ENCODE results near the gene VIPR2. TPM values are rescaled to one million over a fixed set of nuclear protein-coding genes. Genes with fewer than 3 reads are reported as not detected.
A peak's percentile ranks its signal among the peaks of the same experiment; 100 is the strongest.

Gene VIPR2
- total RNA-seq, 2 experiments from 2014 or later, result 0.42 to 0.50 TPM

DNA sequence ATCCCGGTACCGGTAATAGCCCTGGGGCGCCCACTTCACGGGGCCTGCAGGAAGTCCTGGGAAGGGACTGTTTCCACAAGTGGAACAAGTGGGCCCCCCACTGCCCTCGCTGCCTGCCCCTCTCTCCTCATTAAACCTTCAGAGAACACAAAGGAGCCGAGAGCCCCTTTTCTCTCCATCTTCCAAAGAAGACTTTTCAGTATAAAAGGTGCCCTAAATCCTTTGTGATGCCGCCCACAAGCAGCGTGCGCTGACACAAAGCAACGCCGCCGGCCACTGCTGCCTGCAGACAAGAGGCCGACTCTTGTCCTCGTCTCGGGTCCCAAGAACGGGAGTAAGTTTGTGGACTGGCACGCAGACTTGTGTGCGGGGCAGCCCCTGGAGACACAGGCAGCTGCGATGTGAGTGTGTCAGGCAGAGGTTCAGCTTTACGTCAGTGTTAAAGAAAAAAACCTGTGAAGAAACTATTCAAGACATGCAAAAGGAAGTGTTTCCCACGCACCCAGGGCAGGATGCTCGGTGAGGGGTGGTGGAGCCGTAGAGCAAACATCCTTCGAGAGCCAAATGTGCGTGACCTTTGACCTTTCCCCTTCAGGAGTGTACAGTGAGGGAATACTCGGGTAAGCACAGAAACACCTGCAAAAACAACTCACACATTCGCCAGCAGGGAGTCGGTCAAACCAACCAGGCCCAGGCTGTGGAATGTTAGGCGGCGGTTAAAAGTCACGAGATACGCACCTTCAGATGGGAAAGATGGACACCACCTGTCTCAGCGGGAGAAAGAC, 118.2 kb downstream of the VIPR2 start:
- POLR2A ChIA-PET, result interaction anchor here (0.6 kb wide), 1 partner anchor 12 kb away, joined by 3 read pairs; no protein-coding TSS in a partner anchor
- peaks cover 21% of the 10 kb centered on the region for H3K27me3 Mint-ChIP-seq
- CTCF ChIA-PET, result interaction anchor here (0.7 to 0.9 kb wide), 2 partner anchors 25 to 86 kb away, joined by 3 read pairs; no protein-coding TSS in a partner anchor
- no peaks in the 10 kb centered on the region for H3K36me3 Mint-ChIP-seq (ENCODE audit: low read depth)
- H3K27ac Mint-ChIP-seq, result peak overlapping the region; percentile 6
- H3K4me1 Mint-ChIP-seq, result peaks cover 14% of the 10 kb centered on the region
- no peaks in the 10 kb centered on the region for H3K9me3 Mint-ChIP-seq (ENCODE audit: low read depth)
- ATAC-seq (peak; percentile 88), DNase-seq (peak; percentile 67)
- no peak overlapping the region for H3K4me3 Mint-ChIP-seq
- intact Hi-C loops (cut with DNase I, micrococcal nuclease), result no loop called here

DNA sequence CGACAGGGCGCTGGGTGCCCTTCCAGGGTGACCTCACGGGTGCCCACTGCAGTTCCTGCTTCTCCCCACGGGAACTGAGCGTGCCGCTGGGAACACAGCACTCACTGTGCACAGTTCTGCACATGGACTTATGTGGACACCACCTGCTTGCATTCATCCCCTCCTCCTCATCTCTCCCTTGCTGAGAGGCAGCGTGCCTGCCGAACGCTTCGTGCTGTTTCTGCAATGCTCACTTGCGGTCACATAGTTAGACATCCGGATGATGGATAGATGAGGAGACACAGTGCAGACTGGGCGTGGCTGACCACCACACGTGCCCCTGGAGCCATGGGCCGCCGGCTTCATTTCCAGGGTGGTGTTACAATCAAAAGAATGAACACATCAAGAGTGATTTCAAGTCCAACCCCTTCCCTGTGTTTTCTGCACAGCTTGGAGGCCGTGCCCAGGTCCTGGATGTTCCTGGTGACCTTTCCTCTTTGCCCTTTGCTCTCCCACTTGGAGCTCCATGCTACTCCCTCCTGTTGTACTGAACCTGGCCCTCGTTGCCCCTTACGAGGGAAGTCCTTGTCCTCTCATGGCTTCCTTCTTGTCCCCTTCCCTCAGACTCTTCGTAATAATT, 119.4 kb downstream of the VIPR2 start:
- CTCF ChIA-PET, result no interaction called here

DNA sequence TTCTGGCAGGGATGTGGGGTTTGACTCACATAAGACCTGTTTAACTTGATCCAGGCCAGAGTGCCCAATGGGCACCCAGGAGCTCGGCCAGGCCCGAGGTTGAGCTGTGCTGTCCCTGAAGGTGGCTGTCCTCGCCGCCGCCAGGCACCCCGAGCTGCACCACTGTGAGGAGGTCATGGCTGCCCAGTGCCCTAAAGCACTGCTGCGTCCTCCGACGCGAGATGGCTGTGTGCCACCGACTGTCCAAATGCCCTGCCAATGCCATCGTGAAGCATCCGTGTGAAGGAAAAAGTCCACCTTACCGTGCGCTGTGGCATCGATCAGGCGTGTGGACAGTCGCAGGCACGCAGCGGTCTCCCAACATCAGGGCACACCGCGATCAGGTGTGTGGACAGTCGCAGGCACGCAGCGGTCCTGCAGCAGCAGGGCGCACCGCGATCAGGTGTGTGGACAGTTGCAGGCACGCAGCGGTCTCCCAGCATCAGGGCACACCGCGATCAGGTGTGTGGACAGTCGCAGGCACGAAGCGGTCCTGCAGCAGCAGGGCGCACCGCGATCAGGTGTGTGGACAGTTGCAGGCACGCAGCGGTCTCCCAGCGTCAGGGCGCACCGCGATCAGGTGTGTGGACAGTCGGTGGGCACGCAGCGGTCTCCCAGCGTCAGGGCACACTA, 120.3 kb downstream of the VIPR2 start:
- no peak for ATAC-seq

More for the DNA sequence above, 119.4 kb downstream of the VIPR2 start:
- Mint-ChIP-seq H3K36me3 (ENCODE audit: low read depth) (no peaks in the 10 kb centered on the region), H3K27ac (no peak overlapping the region), H3K4me3 (no peak overlapping the region), H3K4me1 (peaks cover 14% of the 10 kb centered on the region), H3K9me3 (ENCODE audit: low read depth) (peaks cover 6% of the 10 kb centered on the region), H3K27me3 (peaks cover 19% of the 10 kb centered on the region)
- ATAC-seq (no peak), DNase-seq (no peak)
- intact Hi-C loops (cut with DNase I, micrococcal nuclease), result no loop called here
- POLR2A ChIA-PET, result no interaction called here

GRCh38 chr7:159023746-159024145, 120.9 kb downstream of the VIPR2 start:
- ATAC-seq, result no peak
- Mint-ChIP-seq H3K4me1 (peaks cover 20% of the 10 kb centered on the region), H3K27ac (no peak overlapping the region), H3K4me3 (no peak overlapping the region), H3K9me3 (ENCODE audit: low read depth) (peaks cover 8% of the 10 kb centered on the region), H3K27me3 (peaks cover 20% of the 10 kb centered on the region), H3K36me3 (ENCODE audit: low read depth) (no peaks in the 10 kb centered on the region)
- POLR2A ChIA-PET, result no interaction called here
- CTCF ChIA-PET, result no interaction called here
- intact Hi-C loops (cut with DNase I, micrococcal nuclease), result no loop called here
- DNase-seq, result no peak

More for the DNA sequence above, 120.3 kb downstream of the VIPR2 start:
- no peaks in the 10 kb centered on the region for H3K36me3 Mint-ChIP-seq (ENCODE audit: low read depth)
- no peak overlapping the region for H3K4me3 Mint-ChIP-seq
- H3K4me1 Mint-ChIP-seq, result peaks cover 14% of the 10 kb centered on the region
- ChIA-PET POLR2A (no interaction called here), CTCF (no interaction called here)
- peaks cover 8% of the 10 kb centered on the region for H3K9me3 Mint-ChIP-seq (ENCODE audit: low read depth)
- peaks cover 20% of the 10 kb centered on the region for H3K27me3 Mint-ChIP-seq
- H3K27ac Mint-ChIP-seq, result no peak overlapping the region
- DNase-seq, result no peak
- intact Hi-C loops (cut with DNase I, micrococcal nuclease), result no loop called here

DNA sequence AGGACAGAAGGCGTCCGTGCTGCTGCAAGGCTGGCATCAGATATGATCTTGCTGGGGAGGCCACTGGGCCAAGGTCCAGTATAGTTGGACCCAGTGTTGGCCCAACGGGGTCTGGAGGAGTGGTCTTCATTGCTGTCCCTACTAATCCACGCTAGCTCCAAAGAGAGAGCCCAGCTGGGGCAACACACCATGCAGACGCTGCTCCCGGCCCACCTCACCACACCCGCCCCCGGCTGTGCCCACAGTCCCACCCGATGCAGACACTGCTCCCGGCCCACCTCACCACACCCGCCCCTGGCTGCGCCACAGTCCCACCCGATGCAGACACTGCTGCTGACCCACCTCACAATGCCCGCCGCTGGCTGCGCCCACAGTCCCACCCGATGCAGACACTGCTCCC, 121.5 kb downstream of the VIPR2 start:
- ATAC-seq, result no peak
- H3K27me3 Mint-ChIP-seq, result peaks cover 18% of the 10 kb centered on the region

GRCh38 chr7:159022238-159022993, 122.3 kb downstream of the VIPR2 start:
- no peak for DNase-seq
- ChIA-PET POLR2A (no interaction called here), CTCF (no interaction called here)
- intact Hi-C loops (cut with DNase I, micrococcal nuclease), result no loop called here
- Mint-ChIP-seq H3K27ac (no peak overlapping the region), H3K9me3 (ENCODE audit: low read depth) (peaks cover 8% of the 10 kb centered on the region), H3K4me3 (no peak overlapping the region), H3K27me3 (peaks cover 14% of the 10 kb centered on the region), H3K36me3 (ENCODE audit: low read depth) (no peaks in the 10 kb centered on the region), H3K4me1 (peaks cover 28% of the 10 kb centered on the region)
- no peak for ATAC-seq

More for the DNA sequence above, 121.5 kb downstream of the VIPR2 start:
- Mint-ChIP-seq H3K9me3 (ENCODE audit: low read depth) (peaks cover 8% of the 10 kb centered on the region), H3K36me3 (ENCODE audit: low read depth) (no peaks in the 10 kb centered on the region), H3K4me3 (no peak overlapping the region), H3K4me1 (peaks cover 24% of the 10 kb centered on the region), H3K27ac (no peak overlapping the region)
- ChIA-PET POLR2A (no interaction called here), CTCF (no interaction called here)
- no peak for DNase-seq
- intact Hi-C loops (cut with DNase I, micrococcal nuclease), result no loop called here

DNA sequence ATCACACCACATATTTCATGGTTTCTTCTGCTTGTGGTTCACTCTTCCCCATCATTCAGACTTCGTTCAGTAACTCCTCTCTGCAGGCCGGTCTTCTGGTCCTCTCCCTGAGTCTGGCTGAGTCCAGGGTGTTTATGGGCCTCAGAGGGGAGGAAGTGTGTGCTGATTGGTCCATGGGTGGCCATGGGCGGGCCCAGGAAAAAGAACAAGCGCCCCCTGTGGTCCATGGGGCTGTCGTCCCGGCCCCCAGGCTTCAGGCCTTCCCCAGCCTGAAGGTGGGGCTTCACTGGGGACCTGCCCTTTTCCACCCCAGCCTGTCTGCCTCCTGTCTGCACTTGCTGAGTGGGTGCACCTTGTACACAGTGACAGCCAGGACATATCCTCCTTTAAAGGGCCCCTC, 123.7 kb downstream of the VIPR2 start:
- Mint-ChIP-seq H3K27ac (no peak overlapping the region), H3K9me3 (ENCODE audit: low read depth) (peaks cover 8% of the 10 kb centered on the region), H3K4me1 (peaks cover 23% of the 10 kb centered on the region), H3K4me3 (no peak overlapping the region), H3K27me3 (peaks cover 11% of the 10 kb centered on the region), H3K36me3 (ENCODE audit: low read depth) (no peaks in the 10 kb centered on the region)
- ChIA-PET CTCF (no interaction called here), POLR2A (no interaction called here)
- intact Hi-C loops (cut with DNase I, micrococcal nuclease), result no loop called here
- DNase-seq (peak; percentile 28), ATAC-seq (no peak)

DNA sequence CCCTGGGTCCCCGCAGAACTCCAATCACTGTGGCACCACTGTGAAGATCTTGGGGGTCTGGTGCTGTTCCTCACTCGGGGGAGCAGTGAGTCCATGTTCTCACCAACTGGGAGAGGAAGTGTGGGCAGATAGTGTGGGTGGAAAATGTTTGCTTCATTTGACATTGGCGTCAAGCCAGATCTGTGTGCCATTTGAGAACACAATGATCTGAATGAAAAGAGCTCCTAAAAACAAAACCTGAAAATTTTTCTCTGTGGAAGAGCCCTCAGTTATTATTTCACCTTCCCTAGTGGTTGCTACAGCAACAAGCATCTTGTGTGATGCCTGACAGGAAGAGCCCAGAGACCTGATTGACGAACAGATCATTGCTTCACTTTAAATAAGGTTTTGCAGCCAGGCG, 125.6 kb downstream of the VIPR2 start:
- ChIA-PET CTCF (interaction anchor here (0.6 to 1.0 kb wide), 2 partner anchors 42 to 134 kb away, joined by 3 to 4 read pairs; no protein-coding TSS in a partner anchor), POLR2A (no interaction called here)
- H3K4me3 Mint-ChIP-seq, result no peak overlapping the region
- peak; percentile 45 for DNase-seq
- peaks cover 23% of the 10 kb centered on the region for H3K4me1 Mint-ChIP-seq
- peaks cover 5% of the 10 kb centered on the region for H3K27me3 Mint-ChIP-seq
- ATAC-seq, result peak; percentile 20
- H3K27ac Mint-ChIP-seq, result peak overlapping the region; percentile 14
- peaks cover 8% of the 10 kb centered on the region for H3K9me3 Mint-ChIP-seq (ENCODE audit: low read depth)
- no peaks in the 10 kb centered on the region for H3K36me3 Mint-ChIP-seq (ENCODE audit: low read depth)
- intact Hi-C loops (cut with DNase I, micrococcal nuclease), result loop anchor here (2.0 to 5.0 kb wide), 3 partner anchors 14 to 202 kb away; partner anchors contain the start of gene ESYT2 (in 1 of the 2)

- peaks cover 23% of the 10 kb centered on the region for H3K4me1 Mint-ChIP-seq
- ChIA-PET POLR2A (interaction anchor here (0.9 kb wide), 1 partner anchor 179 kb away, joined by 4 read pairs; no protein-coding TSS in a partner anchor), CTCF (interaction anchor here (0.6 kb wide), 1 partner anchor 1156 kb away, joined by 3 read pairs; no protein-coding TSS in a partner anchor)
- intact Hi-C loops (cut with DNase I, micrococcal nuclease), result loop anchor here (1.0 to 5.0 kb wide), 5 partner anchors 13 to 200 kb away; partner anchors contain the start of gene ESYT2 (in 1 of the 2)
- H3K27me3 Mint-ChIP-seq, result peaks cover 5% of the 10 kb centered on the region
- H3K9me3 Mint-ChIP-seq (ENCODE audit: low read depth), result peaks cover 8% of the 10 kb centered on the region
- H3K27ac Mint-ChIP-seq, result peak overlapping the region; percentile 22
- ATAC-seq (peak; percentile 100), DNase-seq (peak; percentile 61)
- H3K36me3 Mint-ChIP-seq (ENCODE audit: low read depth), result no peaks in the 10 kb centered on the region
- peak overlapping the region; percentile 10 for H3K4me3 Mint-ChIP-seq
These were observed 126.9 kb downstream of the VIPR2 start for GRCh38 chr7:159017741-159018140.

GRCh38 chr7:159017210-159017609, 127.5 kb downstream of the VIPR2 start:
- POLR2A ChIA-PET, result interaction anchor here (0.9 kb wide), 1 partner anchor 180 kb away, joined by 4 read pairs; no protein-coding TSS in a partner anchor
- intact Hi-C loops (cut with DNase I, micrococcal nuclease), result loop anchor here (1.0 to 5.0 kb wide), 4 partner anchors 13 to 200 kb away; partner anchors contain the start of gene ESYT2 (in 1 of the 2)
- Mint-ChIP-seq H3K4me1 (peaks cover 27% of the 10 kb centered on the region), H3K4me3 (no peak overlapping the region), H3K27ac (peak overlapping the region; percentile 22), H3K27me3 (peaks cover 5% of the 10 kb centered on the region), H3K36me3 (ENCODE audit: low read depth) (no peaks in the 10 kb centered on the region), H3K9me3 (ENCODE audit: low read depth) (peaks cover 8% of the 10 kb centered on the region)
- DNase-seq (no peak), ATAC-seq (peak; percentile 5)
- CTCF ChIA-PET, result interaction anchor here (0.6 kb wide), 1 partner anchor 1156 kb away, joined by 3 read pairs; no protein-coding TSS in a partner anchor

GRCh38 chr7:159016591-159016990, 128.1 kb downstream of the VIPR2 start:
- Mint-ChIP-seq H3K4me1 (peaks cover 30% of the 10 kb centered on the region), H3K36me3 (ENCODE audit: low read depth) (no peaks in the 10 kb centered on the region), H3K27me3 (peaks cover 5% of the 10 kb centered on the region), H3K27ac (no peak overlapping the region), H3K4me3 (no peak overlapping the region), H3K9me3 (ENCODE audit: low read depth) (peaks cover 8% of the 10 kb centered on the region)
- ChIA-PET POLR2A (no interaction called here), CTCF (no interaction called here)
- intact Hi-C loops (cut with DNase I, micrococcal nuclease), result loop anchor here (5.0 kb wide), 2 partner anchors 189 to 199 kb away; partner anchors contain the start of gene ESYT2 (in 1 of the 2)
- ATAC-seq, result no peak
- DNase-seq, result no peak

All from activated CD4-positive, alpha-beta T cell treated with anti-CD3 and anti-CD28 coated beads for 36 hours (primary cell).